Measurements from ENCODE around the gene LILRA5.

DNA sequence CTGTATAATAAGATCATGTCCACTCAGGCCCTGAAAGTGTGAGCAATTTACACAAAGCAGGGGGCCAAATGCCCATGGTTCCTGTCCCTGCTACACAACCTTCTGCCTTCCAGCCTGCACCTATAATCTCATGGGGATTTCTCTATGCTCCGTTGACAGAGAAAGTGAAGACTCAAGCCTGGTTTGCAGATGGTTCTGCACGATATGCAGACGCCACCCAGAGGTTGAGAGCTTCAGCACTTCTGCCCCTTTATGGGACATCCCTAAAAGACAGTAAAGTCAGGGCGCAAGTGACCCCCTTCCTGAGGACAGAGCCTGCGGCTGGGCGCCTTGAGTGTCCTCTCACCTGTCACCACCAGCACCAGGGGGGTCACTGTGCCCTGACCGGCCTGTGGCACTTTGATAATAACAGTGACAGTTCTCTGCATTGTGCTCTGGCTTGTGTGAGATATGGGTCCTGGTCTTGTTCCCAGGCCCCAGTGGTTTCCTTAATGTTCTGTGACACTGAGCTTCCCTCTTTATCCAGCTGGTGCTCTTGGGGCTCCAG, 15.1 kb downstream of the LILRA5 start:
- TF ChIP-seq EZH2phosphoT487 (IDR thresholded peaks at IDR 0.05; ENCODE audit: borderline replicate concordance) (no peak), ZNF274 (IDR thresholded peaks at IDR 0.05; ENCODE audit: low read depth, low read length) (no peak), REST (IDR thresholded peaks at IDR 0.05; ENCODE audit: low read depth) (no peak)
